B cell (primary cell): ENCODE measurements around the gene PCDHB16. TPM values are rescaled to one million over a fixed set of nuclear protein-coding genes. Genes with fewer than 3 reads are reported as not detected.
"Not testable (repeated sequence)": the region's sequence is repeated elsewhere in the genome, so short reads cannot be mapped to it uniquely, and the experiment has no call there.

Experiments
- ATAC-seq: fragments of 200-7000 bp; cut with Tn5 transposase; one replicate; pipeline ENCODE4 v1.10.0; 2021; ENCODE audit warnings: low read depth, mild to moderate bottlenecking, moderate number of reproducible peaks, moderate library complexity
- CTCF ChIA-PET: fragments of 350-600 bp; sonication (Branson Sonifier 250); formaldehyde crosslinking; loops from one replicate; lab custom pipeline; 2021; ENCODE audit warnings: antibody characterized with exemption, inconsistent platforms; lab: Charles Lee
- POLR2A ChIA-PET: fragments of 350-600 bp; sonication (Branson Sonifier 250); formaldehyde crosslinking; loops from one replicate; lab custom pipeline; 2021; ENCODE audit warnings: antibody characterized with exemption; lab: Charles Lee
- DNase-seq: peaks from one replicate; pipeline ENCODE4 v3.0.0; 2013
- H2AFZ ChIP-seq: 2 replicates; pipeline ENCODE4 v1.6.1; 2012; ENCODE audit warnings: mild to moderate bottlenecking, low read depth, low read length; ENCODE audit not compliant: insufficient read depth, poor library complexity, severe bottlenecking
- H3K27ac ChIP-seq, 2 donors: 1 replicate in 1 of 2; 2 replicates in 1 of 2; pipeline ENCODE4 v1.5.1; 2012 to 2013; ENCODE audit warnings: low read length in 2 of 2, mild to moderate bottlenecking in 2 of 2, moderate library complexity in 1 of 2
- H3K27me3 ChIP-seq, 4 experiments: fragments of 200-600 bp in 1 of 4; sonication (generic) in 1 of 4; replicated peaks in 1 of 4; 1 replicate in 2 of 4; 2 replicates in 2 of 4; pipeline versions ENCODE4 v1.6.1 to v1.7.0; 2013 to 2016; ENCODE audit warnings: low read length in 3 of 4, mild to moderate bottlenecking in 2 of 4, mixed read lengths in 1 of 4, moderate library complexity in 1 of 4; ENCODE audit not compliant: insufficient read depth in 4 of 4, control insufficient read depth in 3 of 4; ENCODE audit errors: control extremely low read depth in 1 of 4
- H3K36me3 ChIP-seq, 2 experiments: replicated peaks in 1 of 2; 1 replicate in 1 of 2; 2 replicates in 1 of 2; pipeline versions ENCODE4 v1.6.1 to v1.7.1; 2013; ENCODE audit warnings: low read length in 1 of 2; ENCODE audit not compliant: insufficient read depth in 2 of 2, control insufficient read depth in 1 of 2; ENCODE audit errors: control extremely low read depth in 1 of 2, extremely low read depth in 1 of 2
- H3K4me1 ChIP-seq, 2 donors: fragments of 200-600 bp in 1 of 2; sonication (generic) in 1 of 2; 1 replicate in 1 of 2; 2 replicates in 1 of 2; pipeline versions ENCODE4 v1.5.1 to v1.6.1; 2013 to 2017; ENCODE audit warnings: low read length in 2 of 2; ENCODE audit not compliant: control insufficient read depth in 2 of 2, insufficient read depth in 2 of 2
- H3K4me2 ChIP-seq: replicated peaks from 2 replicates; pipeline ENCODE3; 2012; ENCODE audit warnings: mild to moderate bottlenecking, low read depth, low read length; ENCODE audit not compliant: poor library complexity, severe bottlenecking
- H3K4me3 ChIP-seq, 5 experiments: fragments of 200-600 bp in 1 of 5; sonication (generic) in 1 of 5; 1 replicate in 3 of 5; 2 replicates in 2 of 5; pipeline versions ENCODE4 v1.5.1 to v1.7.0; 2011 to 2016; ENCODE audit warnings: low read length in 4 of 5, mild to moderate bottlenecking in 4 of 5, low read depth in 2 of 5, control low read depth in 1 of 5, moderate library complexity in 1 of 5; ENCODE audit not compliant: insufficient read depth in 1 of 5; ENCODE audit errors: control extremely low read depth in 1 of 5, extremely low read depth in 1 of 5
- H3K79me2 ChIP-seq: fragments of 200-600 bp; sonication (generic); one replicate; pipeline ENCODE4 v1.6.0; 2016; ENCODE audit warnings: low read length; ENCODE audit not compliant: control insufficient read depth, insufficient read depth
- H3K9ac ChIP-seq: fragments of 200-600 bp; sonication (generic); 2 replicates; pipeline ENCODE4 v1.6.1; 2017; ENCODE audit warnings: mild to moderate bottlenecking, low read length, moderate library complexity
- H3K9me3 ChIP-seq, 3 donors: one replicate each; pipeline versions ENCODE4 v1.6.1 to v1.7.1; 2013; ENCODE audit warnings: low read length in 2 of 3; ENCODE audit not compliant: control insufficient read depth in 2 of 3, insufficient read depth in 1 of 3; ENCODE audit errors: control extremely low read depth in 1 of 3
- H4K20me1 ChIP-seq: 2 replicates; pipeline ENCODE4 v1.6.0; 2012; ENCODE audit warnings: mild to moderate bottlenecking, low read length; ENCODE audit not compliant: insufficient read depth, control insufficient read depth, poor library complexity, severe bottlenecking
- H3K27ac Mint-ChIP-seq: one replicate; pipeline ENCODE4 v1.8.0; 2021; ENCODE audit warnings: mixed read lengths
- H3K27me3 Mint-ChIP-seq: one replicate; pipeline ENCODE4 v1.8.0; 2021; ENCODE audit warnings: mixed read lengths
- H3K4me1 Mint-ChIP-seq: one replicate; pipeline ENCODE4 v1.8.0; 2021; ENCODE audit warnings: mixed read lengths
- H3K4me3 Mint-ChIP-seq: one replicate; pipeline ENCODE4 v1.8.0; 2021; ENCODE audit warnings: mixed read lengths
- H3K9me3 Mint-ChIP-seq: one replicate; pipeline ENCODE4 v1.8.0; 2022; ENCODE audit warnings: mixed read lengths; ENCODE audit not compliant: insufficient read depth
- CTCF ChIP-seq: fragments of 200-600 bp; IDR thresholded peaks from one replicate; pipeline ENCODE4 v1.8.0; 2022; ENCODE audit warnings: antibody characterized with exemption, mild to moderate bottlenecking
- EZH2 ChIP-seq: IDR thresholded peaks from 2 replicates; pipeline ENCODE4 v1.6.1; 2012; ENCODE audit warnings: borderline replicate concordance, low read depth, mild to moderate bottlenecking, moderate library complexity, low read length; ENCODE audit not compliant: insufficient read depth, poor library complexity, severe bottlenecking
- WGBS: methylation state at CpG from one replicate; pipeline ENCODE4 v1.1.5; 2013; ENCODE audit warnings: missing lambda C conversion rate; ENCODE audit not compliant: insufficient coverage; 5-methylcytosine and 5-hydroxymethylcytosine counted together
- intact Hi-C: fragments of 100-400 bp; cut with micrococcal nuclease; formaldehyde crosslinking; loops from one replicate; pipeline ENCODE4 v1.10.0; 2022
- polyA plus RNA-seq: library from polyadenylated mRNA; depleted of rRNA; stranded (reverse); fragments of >200 nt; gene quantifications from 2 replicates; pipeline ENCODE4 v1.2.3, GENCODE V29; 2012
- total RNA-seq, 2 donors: library from RNA; stranded (reverse); fragments of 120-200 nt in 1 of 2; gene quantifications; 1 replicate in 1 of 2; 2 replicates in 1 of 2; pipeline versions ENCODE4 v1.2.3 to v1.2.4, GENCODE V29; 2013 to 2022

PCDHB16 gene
- total and polyA plus RNA-seq, 2 donors (not counting 1 experiment from before 2014, with no cell fraction given): not detected

- ChIA-PET CTCF (no interaction called here), POLR2A (no interaction called here)
- H3K27me3 ChIP-seq: peaks cover 0 to 8% (median 5%) of the 10 kb centered on the region in 4 experiments
- H3K4me1 ChIP-seq: no peaks in the 10 kb centered on the region
- peaks cover 0 to 31% (median 9%) of the 10 kb centered on the region in 3 donors for H3K9me3 ChIP-seq
- no peak overlapping the region for H3K9ac ChIP-seq
- H3K4me2 ChIP-seq: no peak overlapping the region
- Mint-ChIP-seq H3K9me3 (no peaks in the 10 kb centered on the region), H3K4me3 (no peak overlapping the region), H3K27me3 (peaks cover 21% of the 10 kb centered on the region), H3K4me1 (no peaks in the 10 kb centered on the region), H3K27ac (no peak overlapping the region)
- DNase-seq (no peak), ATAC-seq (no peak)
- WGBS: 48% methylated on average over 13 of the region's 13 CpGs
- no peak overlapping the region for H3K4me3 ChIP-seq
- H3K27ac ChIP-seq: no peak overlapping the region
- no peaks in the 10 kb centered on the region for H3K36me3 ChIP-seq
- intact Hi-C loops: no loop called here
- no peaks in the 10 kb centered on the region for H4K20me1 ChIP-seq
- no peak overlapping the region for H2AFZ ChIP-seq
- TF ChIP-seq CTCF: no peak
- no peak for TF ChIP-seq EZH2
- no peaks in the 10 kb centered on the region for H3K79me2 ChIP-seq
Measured at GRCh38 chr5:141150993-141151325, 31.2 kb upstream of the PCDHB16 start.

- ATAC-seq, H3K79me2 ChIP-seq, H3K4me1 Mint-ChIP-seq, DNase-seq, intact Hi-C loops, H4K20me1 ChIP-seq, H3K4me3 Mint-ChIP-seq, H3K4me2 ChIP-seq, H3K27ac ChIP-seq, H3K9ac ChIP-seq, H3K4me1 ChIP-seq, H3K4me3 ChIP-seq, H3K9me3 Mint-ChIP-seq, H3K27ac Mint-ChIP-seq, H3K27me3 ChIP-seq, H2AFZ ChIP-seq, POLR2A ChIA-PET, H3K36me3 ChIP-seq, CTCF ChIA-PET: not testable (repeated sequence)
- H3K27me3 Mint-ChIP-seq: peaks cover 28% of the 10 kb centered on the region
- 48% methylated on average over 22 of the region's 41 CpGs for WGBS
- peaks cover 0 to 36% (median 9%) of the 10 kb centered on the region in 3 donors for H3K9me3 ChIP-seq
Measured at GRCh38 chr5:141151632-141152031, 30.6 kb upstream of the PCDHB16 start.

DNA sequence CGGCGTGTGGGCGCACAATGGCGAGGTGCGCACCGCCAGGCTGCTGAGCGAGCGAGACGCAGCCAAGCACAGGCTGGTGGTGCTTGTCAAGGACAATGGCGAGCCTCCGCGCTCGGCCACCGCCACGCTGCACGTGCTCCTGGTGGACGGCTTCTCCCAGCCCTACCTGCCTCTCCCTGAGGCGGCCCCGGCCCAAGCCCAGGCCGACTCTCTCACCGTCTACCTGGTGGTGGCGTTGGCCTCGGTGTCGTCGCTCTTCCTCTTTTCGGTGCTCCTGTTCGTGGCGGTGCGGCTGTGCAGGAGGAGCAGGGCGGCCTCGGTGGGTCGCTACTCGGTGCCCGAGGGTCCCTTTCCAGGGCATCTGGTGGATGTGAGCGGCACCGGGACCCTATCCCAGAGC lies 30.1 kb upstream of the PCDHB16 start:
- CTCF ChIA-PET: not testable (repeated sequence)

More for the DNA sequence above, 30.1 kb upstream of the PCDHB16 start:
- H3K36me3 ChIP-seq, H3K27ac Mint-ChIP-seq, H2AFZ ChIP-seq, intact Hi-C loops, H4K20me1 ChIP-seq, POLR2A ChIA-PET, H3K27ac ChIP-seq, H3K27me3 ChIP-seq, H3K9me3 Mint-ChIP-seq, H3K4me2 ChIP-seq, H3K79me2 ChIP-seq, H3K4me3 Mint-ChIP-seq, ATAC-seq, H3K4me1 Mint-ChIP-seq, DNase-seq, H3K4me3 ChIP-seq, H3K9ac ChIP-seq, H3K4me1 ChIP-seq: not testable (repeated sequence)
- WGBS: 44% methylated on average over 27 of the region's 36 CpGs
- peaks cover 0 to 38% (median 12%) of the 10 kb centered on the region in 3 donors for H3K9me3 ChIP-seq
- peaks cover 31% of the 10 kb centered on the region for H3K27me3 Mint-ChIP-seq
